NCI-H2081 (cell line): Measurements from ENCODE around the gene DCUN1D3.

Experiments used
- DNase-seq, 2 experiments: peaks; one replicate each; lab custom pipeline; 2025; lab: John Stamatoyannopoulos, UW

DCUN1D3 gene

GRCh38 chr16:20918486-20919239 lies 18.5 kb upstream of the DCUN1D3 start:
- DNase-seq: no peak

GRCh38 chr16:20916942-20917341 lies 16.8 kb upstream of the DCUN1D3 start:
- no peak for DNase-seq

- no peak for DNase-seq
These were observed 16.1 kb upstream of the DCUN1D3 start for GRCh38 chr16:20916289-20916688.

GRCh38 chr16:20911361-20911760 lies 11.2 kb upstream of the DCUN1D3 start:
- no peak for DNase-seq

GRCh38 chr16:20910781-20911321 lies 10.7 kb upstream of the DCUN1D3 start:
- DNase-seq: no peak

GRCh38 chr16:20906341-20907255 lies 6.4 kb upstream of the DCUN1D3 start:
- no peak for DNase-seq

- no peak for DNase-seq
These were observed 5.4 kb upstream of the DCUN1D3 start for GRCh38 chr16:20905576-20905975.

GRCh38 chr16:20904507-20905081 lies 4.4 kb upstream of the DCUN1D3 start:
- DNase-seq: no peak

GRCh38 chr16:20903899-20904506 lies 3.8 kb upstream of the DCUN1D3 start:
- no peak for DNase-seq

GRCh38 chr16:20903116-20903898 lies 3.1 kb upstream of the DCUN1D3 start:
- DNase-seq: no peak

- no peak for DNase-seq
These were observed 2.3 kb upstream of the DCUN1D3 start for GRCh38 chr16:20902426-20902825.

- DNase-seq: peak; percentile 22 to 50
These were observed 1.4 kb upstream of the DCUN1D3 start for GRCh38 chr16:20901436-20902112.

GRCh38 chr16:20901068-20901435 lies 894 bp upstream of the DCUN1D3 start:
- DNase-seq: no peak

GRCh38 chr16:20899477-20900298 lies 470 bp downstream of the DCUN1D3 start:
- DNase-seq: no peak

GRCh38 chr16:20899071-20899470 lies 1.1 kb downstream of the DCUN1D3 start:
- no peak for DNase-seq

GRCh38 chr16:20897922-20898321 lies 2.2 kb downstream of the DCUN1D3 start:
- no peak for DNase-seq

- no peak for DNase-seq
These were observed 2.8 kb downstream of the DCUN1D3 start for GRCh38 chr16:20897253-20897897.

GRCh38 chr16:20894388-20894787 lies 5.8 kb downstream of the DCUN1D3 start:
- DNase-seq: no peak

GRCh38 chr16:20889625-20890275 lies 10.4 kb downstream of the DCUN1D3 start:
- DNase-seq: no peak
